H54 (cell line): ENCODE results near the gene GABRR1.
"Not testable (repeated sequence)": the region's sequence is repeated elsewhere in the genome, so short reads cannot be mapped to it uniquely, and the experiment has no call there.

Experiments
- DNase-seq: peaks from one replicate; pipeline ENCODE4 v3.0.0; 2011; ENCODE audit warnings: low spot score, mixed read lengths; ENCODE audit not compliant: insufficient read length
- FAIRE-seq: peaks from 3 replicates; lab custom pipeline; 2011; peaks lifted over from hg19 to GRCh38; lab: Jason Lieb, UNC
- POLR2A ChIP-seq: IDR thresholded peaks from 2 replicates; pipeline ENCODE4 v1.6.1; 2011; ENCODE audit warnings: low read depth, mild to moderate bottlenecking, low read length

GABRR1 gene

GRCh38 chr6:89242574-89243330 lies 25.6 kb upstream of the GABRR1 start:
- FAIRE-seq (peak; percentile 36), DNase-seq (peak; percentile 37)
- TF ChIP-seq POLR2A, result no peak

- DNase-seq, result peak; percentile 19
- no peak for TF ChIP-seq POLR2A
- no peak for FAIRE-seq
Measured at GRCh38 chr6:89239338-89239737, 22.2 kb upstream of the GABRR1 start.

- no peak for TF ChIP-seq POLR2A
- FAIRE-seq, result no peak
- no peak for DNase-seq
Measured at GRCh38 chr6:89237158-89237557, 20.0 kb upstream of the GABRR1 start.

GRCh38 chr6:89233605-89234004 lies 16.4 kb upstream of the GABRR1 start:
- not testable (repeated sequence) for FAIRE-seq, DNase-seq

- no peak for TF ChIP-seq POLR2A
- FAIRE-seq (no peak), DNase-seq (no peak)
Measured at GRCh38 chr6:89222712-89223039, 5.5 kb upstream of the GABRR1 start.

GRCh38 chr6:89221971-89222711 lies 5.0 kb upstream of the GABRR1 start:
- no peak for TF ChIP-seq POLR2A
- no peak for FAIRE-seq
- no peak for DNase-seq

- no peak for FAIRE-seq
- DNase-seq, result no peak
- TF ChIP-seq POLR2A, result no peak
Measured at GRCh38 chr6:89221129-89221528, 4.0 kb upstream of the GABRR1 start.

- FAIRE-seq, result no peak
- TF ChIP-seq POLR2A, result no peak
- DNase-seq, result no peak
Measured at GRCh38 chr6:89216411-89216810, 747 bp downstream of the GABRR1 start.

- TF ChIP-seq POLR2A, result no peak
- no peak for DNase-seq
- FAIRE-seq, result no peak
Measured at GRCh38 chr6:89215391-89215790, 1.8 kb downstream of the GABRR1 start.

GRCh38 chr6:89214197-89214596 lies 3.0 kb downstream of the GABRR1 start:
- FAIRE-seq (no peak), DNase-seq (no peak)
- no peak for TF ChIP-seq POLR2A

- FAIRE-seq (no peak), DNase-seq (no peak)
- no peak for TF ChIP-seq POLR2A
Measured at GRCh38 chr6:89212472-89212871, 4.7 kb downstream of the GABRR1 start.

- no peak for DNase-seq
- no peak for FAIRE-seq
- TF ChIP-seq POLR2A, result no peak
Measured at GRCh38 chr6:89209457-89209856, 7.7 kb downstream of the GABRR1 start.

GRCh38 chr6:89208551-89208950 lies 8.6 kb downstream of the GABRR1 start:
- no peak for FAIRE-seq
- no peak for TF ChIP-seq POLR2A
- DNase-seq, result no peak

- FAIRE-seq, result no peak
- no peak for DNase-seq
- TF ChIP-seq POLR2A, result no peak
Measured at GRCh38 chr6:89205819-89206218, 11.3 kb downstream of the GABRR1 start.

- no peak for FAIRE-seq
- no peak for TF ChIP-seq POLR2A
- DNase-seq, result no peak
Measured at GRCh38 chr6:89204096-89204495, 13.1 kb downstream of the GABRR1 start.
